Activated CD4-positive, CD25-positive, alpha-beta regulatory T cell treated with anti-CD3 and anti-CD28 coated beads, Interleukin-2, amount 50 U/mL, for 16 hours (primary cell): Measurements from ENCODE around the gene FRMPD4.

Source experiments
- DNase-seq: peaks from one replicate; pipeline ENCODE4 v3.0.0-alpha.2; 2020; ENCODE audit warnings: low read depth, low spot score

The FRMPD4 gene

DNA sequence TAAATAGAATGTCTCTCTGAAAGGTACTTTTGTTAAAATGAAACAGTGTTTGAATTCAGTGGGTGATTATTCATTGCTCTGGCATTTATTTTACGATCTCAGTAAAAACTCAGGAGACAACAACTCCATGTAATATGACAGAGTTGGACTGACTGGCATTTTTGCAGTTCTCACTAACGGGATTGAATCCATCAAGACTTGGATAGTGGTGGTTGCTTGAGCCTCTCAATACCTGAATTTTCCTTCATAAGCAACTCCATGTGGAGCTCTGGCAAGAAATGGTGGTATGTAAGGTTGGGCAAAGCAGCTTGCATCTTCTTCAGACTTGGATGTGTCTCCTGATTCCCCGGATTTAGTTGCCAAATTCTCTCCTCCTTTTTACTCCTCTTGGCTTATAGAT, 72.7 kb downstream of the FRMPD4 start:
- DNase-seq: no peak

- no peak for DNase-seq
These were observed 85.4 kb downstream of the FRMPD4 start for GRCh38 chrX:12223650-12224049.

GRCh38 chrX:12225107-12225506, 86.8 kb downstream of the FRMPD4 start:
- no peak for DNase-seq

DNA sequence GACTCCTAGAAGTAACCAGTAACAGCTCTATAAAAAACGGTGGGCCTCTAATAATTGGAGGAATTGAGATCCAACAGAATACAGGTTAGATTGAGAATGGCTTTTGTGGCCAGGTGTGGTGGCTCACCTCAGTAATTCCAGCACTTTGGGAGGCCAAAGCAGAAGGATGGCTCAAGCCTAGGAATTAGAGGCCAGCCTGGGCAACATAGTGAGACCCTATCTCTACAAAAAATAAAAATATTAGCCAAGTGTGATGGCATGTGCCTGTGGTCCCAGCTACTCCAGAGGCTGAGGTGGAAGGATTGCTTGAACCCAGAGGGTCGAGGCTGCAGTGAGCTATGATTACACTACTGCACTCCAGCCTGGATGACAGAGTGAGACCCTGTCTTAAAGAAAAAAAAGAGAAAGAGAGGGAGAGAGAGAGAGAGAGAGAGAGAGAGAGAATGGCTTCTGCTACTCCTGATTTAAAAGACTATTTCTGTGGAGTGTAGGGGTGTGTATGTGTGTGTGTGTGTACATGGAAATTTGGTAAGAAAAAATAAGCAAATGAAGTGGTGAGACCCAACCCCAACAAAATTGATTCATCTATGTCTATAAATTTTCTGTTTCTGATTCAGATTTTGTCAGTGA, 89.3 kb downstream of the FRMPD4 start:
- DNase-seq: no peak

DNA sequence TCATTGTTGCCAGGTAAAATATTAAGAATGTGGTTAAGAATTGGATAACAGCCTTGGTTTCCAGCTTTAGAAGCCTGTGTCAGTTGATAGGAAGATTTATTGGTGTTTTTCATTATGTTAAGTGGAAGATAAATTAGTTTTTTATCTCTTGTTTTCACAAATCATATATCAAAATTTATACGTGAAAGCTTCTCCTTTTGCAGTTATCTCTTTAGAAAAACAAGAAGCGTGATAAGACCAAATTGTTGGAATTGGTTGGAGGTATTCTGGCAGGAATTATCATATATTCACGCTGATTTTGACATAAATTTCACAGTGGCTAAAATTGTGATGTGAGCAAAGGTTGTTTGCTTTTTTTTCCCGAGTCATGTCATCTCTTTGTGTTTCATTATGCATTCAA, 90.6 kb downstream of the FRMPD4 start:
- DNase-seq: no peak

GRCh38 chrX:12229986-12230385, 91.7 kb downstream of the FRMPD4 start:
- DNase-seq: no peak

DNA sequence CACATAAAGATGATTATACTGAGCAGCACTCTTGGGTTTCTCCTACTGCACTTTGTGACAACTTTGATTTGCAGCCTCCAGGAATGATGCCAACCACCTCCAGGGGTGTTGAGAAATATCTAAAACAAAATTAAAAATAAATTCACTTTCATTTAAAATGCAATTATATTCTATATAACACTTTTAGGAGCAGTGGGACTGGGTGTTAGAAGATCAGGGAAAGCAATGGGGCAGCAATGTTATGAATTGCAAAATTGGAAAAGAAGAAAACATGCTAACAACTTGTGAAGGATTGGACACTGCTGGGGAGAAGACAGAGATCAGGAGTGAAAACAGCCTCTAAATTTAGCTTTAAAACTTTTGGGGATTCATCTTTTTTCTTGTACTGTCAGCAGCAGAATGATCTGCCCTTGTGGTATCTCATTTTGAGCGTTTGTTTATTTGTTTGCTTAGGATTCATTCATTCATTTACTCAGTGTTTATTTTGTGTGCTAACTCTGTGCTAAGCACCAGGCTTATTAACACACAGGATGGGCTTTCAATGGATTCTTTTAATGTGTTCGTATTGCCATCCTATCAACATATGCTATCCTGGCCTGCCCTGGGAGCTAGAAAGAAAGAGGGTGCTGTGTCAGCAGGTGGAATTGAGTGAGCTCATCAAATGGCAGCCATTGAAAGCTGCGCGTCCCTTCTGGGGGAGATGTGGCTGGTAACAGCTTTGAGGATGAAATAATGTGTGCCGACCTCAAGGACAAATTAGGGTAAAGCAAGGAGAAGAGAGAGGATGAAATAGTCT, 96.5 kb downstream of the FRMPD4 start:
- DNase-seq: no peak

DNA sequence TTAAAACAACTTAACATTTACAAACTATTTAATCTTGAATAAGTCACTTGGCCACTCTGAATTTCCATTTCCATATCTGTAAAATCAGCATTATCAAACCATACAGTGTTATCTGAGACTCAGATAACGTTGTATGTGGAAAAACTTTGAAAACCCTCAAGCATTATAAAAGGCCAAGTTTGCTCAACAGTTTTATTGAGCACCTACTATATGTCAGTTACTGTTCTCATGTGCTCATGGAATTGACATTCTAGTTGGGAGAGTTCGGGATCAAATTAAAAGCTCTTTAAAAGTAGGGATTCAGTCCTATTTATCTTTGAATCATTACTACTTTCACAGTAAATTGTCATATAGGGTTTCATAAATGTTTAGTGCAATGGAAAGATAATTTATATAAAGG, 97.9 kb downstream of the FRMPD4 start:
- no peak for DNase-seq

DNA sequence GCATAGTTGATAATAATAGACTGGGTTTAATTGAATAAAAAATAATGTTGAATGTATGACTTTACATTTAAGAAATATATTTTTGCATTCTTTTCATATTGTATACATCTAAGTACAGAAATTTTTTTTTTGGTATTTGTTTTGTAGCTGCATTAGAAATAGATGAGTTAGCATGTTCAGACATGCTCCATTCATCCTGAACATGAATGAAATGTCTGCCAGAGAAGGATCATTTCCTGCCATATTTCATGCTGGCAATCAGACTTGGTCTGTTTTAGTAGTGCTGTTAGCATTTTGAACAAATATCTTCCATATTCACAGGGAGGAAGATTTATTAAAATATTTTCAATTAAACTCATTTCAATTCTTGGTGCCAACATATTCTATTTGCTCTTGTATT, 98.9 kb downstream of the FRMPD4 start:
- no peak for DNase-seq

- no peak for DNase-seq
These were observed 99.5 kb downstream of the FRMPD4 start for GRCh38 chrX:12237771-12238170.

- DNase-seq: no peak
These were observed 101.2 kb downstream of the FRMPD4 start for GRCh38 chrX:12239356-12240082.

- DNase-seq: no peak
These were observed 102.2 kb downstream of the FRMPD4 start for GRCh38 chrX:12240491-12240890.

DNA sequence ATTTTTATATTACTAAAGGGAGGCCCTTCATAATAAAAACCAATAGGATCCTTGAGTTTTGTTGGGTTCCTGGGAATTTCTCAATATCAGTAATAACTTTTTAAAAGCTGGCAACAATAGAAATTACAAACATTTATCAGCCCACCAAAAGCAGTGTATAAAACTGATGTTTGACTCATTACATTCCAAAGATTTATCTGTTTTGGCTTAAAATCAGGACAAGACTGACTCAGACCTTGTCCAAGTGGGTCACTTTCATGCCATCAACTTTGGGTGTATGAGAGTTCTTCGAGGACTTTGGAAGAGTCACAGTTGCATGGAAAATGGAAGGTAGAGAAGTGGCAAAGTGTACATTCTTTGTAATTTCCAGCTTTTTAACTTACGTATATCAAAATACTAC, 102.8 kb downstream of the FRMPD4 start:
- DNase-seq: no peak

DNA sequence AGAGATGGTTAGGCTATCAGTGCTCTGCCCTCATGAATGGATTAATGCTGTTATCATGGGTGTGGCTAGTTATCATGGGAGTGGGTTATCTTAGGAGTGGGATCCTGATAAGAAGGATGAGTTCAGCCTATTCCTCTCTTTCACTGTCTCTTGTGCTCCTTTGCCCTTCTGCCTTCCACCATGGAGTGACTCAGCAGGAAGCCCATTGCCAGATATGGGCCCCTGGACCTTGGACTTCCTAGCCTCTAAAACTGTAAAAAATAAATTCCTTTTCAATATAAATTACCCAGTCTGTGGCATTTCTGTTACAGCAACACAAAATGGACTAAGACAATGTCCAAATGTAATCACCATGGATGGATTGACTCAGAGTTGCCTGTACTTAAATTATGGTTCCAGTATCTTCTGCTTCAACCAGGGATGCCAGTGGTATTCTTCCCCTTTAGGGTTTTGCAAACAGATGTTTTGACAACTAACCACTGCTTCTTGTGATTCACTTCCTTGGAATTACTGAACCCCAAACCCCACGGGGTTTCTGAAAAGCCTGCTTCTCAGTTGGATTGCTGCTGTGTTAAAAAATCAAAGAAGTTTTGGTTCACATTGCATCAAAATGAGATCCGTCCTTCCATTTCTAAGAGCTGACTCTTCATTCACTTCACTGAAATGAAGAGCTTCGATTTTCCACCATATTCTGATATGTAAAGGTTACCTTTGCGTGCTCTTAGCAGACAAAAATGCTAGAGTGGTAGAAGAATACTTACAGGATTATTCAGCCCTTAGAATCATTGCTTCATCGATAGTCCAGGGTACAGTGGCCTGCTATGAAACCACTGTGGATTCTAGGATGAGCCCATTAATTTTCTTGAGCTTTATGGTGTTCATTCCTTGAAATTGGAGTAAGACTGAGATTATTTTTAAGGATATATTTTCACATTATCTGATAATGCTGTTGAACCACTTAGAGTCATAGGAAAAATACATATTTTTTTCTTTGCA, 107.7 kb downstream of the FRMPD4 start:
- DNase-seq: no peak

- DNase-seq: no peak
These were observed 111.7 kb downstream of the FRMPD4 start for GRCh38 chrX:12249997-12250396.

DNA sequence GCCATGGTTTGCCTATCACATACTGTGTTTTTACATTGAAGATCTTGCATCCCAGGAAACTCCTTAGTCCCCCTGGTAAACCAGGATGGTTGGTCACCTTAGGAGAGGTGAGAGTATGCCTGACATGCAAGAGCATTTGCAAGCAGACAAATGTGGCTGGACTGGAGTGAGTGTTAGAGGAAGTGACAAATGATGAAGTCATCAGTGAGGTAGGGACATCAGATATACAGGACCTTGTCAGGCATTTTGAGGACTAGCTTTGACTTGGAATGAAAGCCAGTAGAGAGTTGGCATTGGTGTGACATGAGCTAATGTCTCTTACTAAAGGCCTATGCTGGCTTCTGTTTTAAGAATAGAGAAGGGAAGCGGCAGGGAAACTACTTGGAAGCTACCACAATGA, 124.9 kb downstream of the FRMPD4 start:
- no peak for DNase-seq

DNA sequence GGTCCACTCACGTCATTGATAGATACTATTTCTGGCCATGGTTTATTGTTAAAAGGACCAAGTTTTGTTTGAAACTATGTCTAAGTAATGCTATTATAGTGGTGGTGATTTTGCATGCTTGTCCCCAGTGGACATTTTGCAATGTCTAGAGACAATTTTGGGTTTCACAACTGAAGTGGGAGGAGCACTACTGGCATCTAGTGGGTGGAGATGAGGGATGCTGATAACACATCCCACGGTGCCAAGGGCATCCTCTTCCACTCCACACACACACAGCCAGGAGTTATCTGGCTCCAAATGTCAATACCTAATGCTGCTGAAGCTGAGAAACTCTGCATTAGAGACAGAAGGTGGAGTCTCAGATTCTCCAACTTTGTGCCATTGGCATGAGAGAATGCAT, 131.2 kb downstream of the FRMPD4 start:
- DNase-seq: no peak

- no peak for DNase-seq
These were observed 139.9 kb downstream of the FRMPD4 start for GRCh38 chrX:12278151-12278550.

- no peak for DNase-seq
These were observed 144.7 kb downstream of the FRMPD4 start for GRCh38 chrX:12282991-12283390.

DNA sequence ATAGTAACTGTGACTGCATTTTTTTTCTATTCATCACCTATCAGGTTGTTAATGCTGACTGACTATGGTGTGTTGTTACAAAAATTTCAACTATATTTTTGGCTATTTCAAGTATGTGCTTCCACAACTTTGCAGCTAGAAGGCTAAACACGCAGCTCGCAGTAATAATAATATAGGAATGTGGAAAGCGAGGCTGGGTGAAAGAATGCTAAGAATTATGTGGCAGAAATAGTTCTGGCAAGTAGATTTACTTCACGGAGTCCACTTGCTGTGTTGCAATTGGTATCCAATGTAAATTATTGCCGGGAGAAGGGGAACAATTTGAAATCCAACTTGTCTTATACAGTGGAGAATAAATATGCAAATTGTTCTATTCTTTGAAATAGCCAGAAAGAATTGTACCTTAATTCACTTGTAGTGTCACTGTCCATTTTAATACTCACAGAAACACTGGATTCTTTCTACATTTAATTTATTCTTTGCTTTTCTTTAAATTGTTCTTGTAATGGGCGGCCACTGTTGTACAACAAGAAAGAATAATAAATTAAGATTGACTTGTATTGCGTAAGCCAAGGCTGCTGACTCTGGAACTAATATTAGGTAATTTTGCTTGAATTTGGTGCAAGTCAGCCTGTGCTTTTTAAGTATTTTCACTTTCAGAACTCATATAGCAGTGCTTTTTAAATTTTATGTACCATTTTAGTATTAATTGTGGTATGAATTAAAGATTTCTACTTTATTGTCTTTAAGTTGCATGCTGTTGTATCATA, 154.9 kb downstream of the FRMPD4 start:
- no peak for DNase-seq

GRCh38 chrX:12297353-12297752, 159.1 kb downstream of the FRMPD4 start:
- no peak for DNase-seq
